ENCODE results near the gene SAT1.
"Not testable (repeated sequence)": the region's sequence is repeated elsewhere in the genome, so short reads cannot be mapped to it uniquely, and the experiment has no call there.

Gene SAT1

GRCh38 chrX:23764188-23764984 is 18.6 kb upstream of the SAT1 start:
- Histone ChIP-seq H3K9me3 (ENCODE audit: low read length) (no peaks in the 10 kb centered on the region), H3K27me3 (ENCODE audit: insufficient read depth, low read length) (no peaks in the 10 kb centered on the region), H3K36me3 (ENCODE audit: insufficient read depth, low read length) (no peaks in the 10 kb centered on the region), H3K4me3 (ENCODE audit: low read length) (no peak overlapping the region), H2AFZ (ENCODE audit: low read depth, low read length) (no peak overlapping the region), H3K4me1 (ENCODE audit: insufficient read depth, low read length) (no peaks in the 10 kb centered on the region)

- Histone ChIP-seq H2AFZ (ENCODE audit: low read depth, low read length) (no peak overlapping the region), H3K4me3 (ENCODE audit: low read length) (no peak overlapping the region), H3K36me3 (ENCODE audit: insufficient read depth, low read length) (no peaks in the 10 kb centered on the region), H3K9me3 (ENCODE audit: low read length) (no peaks in the 10 kb centered on the region), H3K27me3 (ENCODE audit: insufficient read depth, low read length) (no peaks in the 10 kb centered on the region), H3K4me1 (ENCODE audit: insufficient read depth, low read length) (no peaks in the 10 kb centered on the region)
Measured at GRCh38 chrX:23765449-23765848, 17.5 kb upstream of the SAT1 start.

GRCh38 chrX:23765868-23766267 is 17.1 kb upstream of the SAT1 start:
- no peak overlapping the region for H3K4me3 ChIP-seq (ENCODE audit: low read length)
- no peaks in the 10 kb centered on the region for H3K4me1 ChIP-seq (ENCODE audit: insufficient read depth, low read length)
- H3K9me3 ChIP-seq (ENCODE audit: low read length) = no peaks in the 10 kb centered on the region
- H3K27me3 ChIP-seq (ENCODE audit: insufficient read depth, low read length) = no peaks in the 10 kb centered on the region
- no peaks in the 10 kb centered on the region for H3K36me3 ChIP-seq (ENCODE audit: insufficient read depth, low read length)
- H2AFZ ChIP-seq (ENCODE audit: low read depth, low read length) = no peak overlapping the region

GRCh38 chrX:23766650-23767551 is 16.1 kb upstream of the SAT1 start:
- Histone ChIP-seq H3K27me3 (ENCODE audit: insufficient read depth, low read length) (no peaks in the 10 kb centered on the region), H3K4me1 (ENCODE audit: insufficient read depth, low read length) (no peaks in the 10 kb centered on the region), H3K36me3 (ENCODE audit: insufficient read depth, low read length) (no peaks in the 10 kb centered on the region), H2AFZ (ENCODE audit: low read depth, low read length) (no peak overlapping the region), H3K9me3 (ENCODE audit: low read length) (no peaks in the 10 kb centered on the region), H3K4me3 (ENCODE audit: low read length) (no peak overlapping the region)

- Histone ChIP-seq H3K4me3 (ENCODE audit: low read length) (no peak overlapping the region), H2AFZ (ENCODE audit: low read depth, low read length) (no peak overlapping the region), H3K4me1 (ENCODE audit: insufficient read depth, low read length) (no peaks in the 10 kb centered on the region), H3K36me3 (ENCODE audit: insufficient read depth, low read length) (no peaks in the 10 kb centered on the region), H3K9me3 (ENCODE audit: low read length) (no peaks in the 10 kb centered on the region), H3K27me3 (ENCODE audit: insufficient read depth, low read length) (no peaks in the 10 kb centered on the region)
Measured at GRCh38 chrX:23770142-23770541, 12.8 kb upstream of the SAT1 start.

GRCh38 chrX:23771086-23771485 is 11.9 kb upstream of the SAT1 start:
- H3K9me3 ChIP-seq (ENCODE audit: low read length); H2AFZ ChIP-seq (ENCODE audit: low read depth, low read length); H3K4me1 ChIP-seq (ENCODE audit: insufficient read depth, low read length); H3K27me3 ChIP-seq (ENCODE audit: insufficient read depth, low read length); H3K4me3 ChIP-seq (ENCODE audit: low read length); H3K36me3 ChIP-seq (ENCODE audit: insufficient read depth, low read length): not testable (repeated sequence)

- Histone ChIP-seq H2AFZ (ENCODE audit: low read depth, low read length) (no peak overlapping the region), H3K9me3 (ENCODE audit: low read length) (no peaks in the 10 kb centered on the region), H3K4me1 (ENCODE audit: insufficient read depth, low read length) (no peaks in the 10 kb centered on the region), H3K4me3 (ENCODE audit: low read length) (no peak overlapping the region), H3K36me3 (ENCODE audit: insufficient read depth, low read length) (no peaks in the 10 kb centered on the region), H3K27me3 (ENCODE audit: insufficient read depth, low read length) (no peaks in the 10 kb centered on the region)
Measured at GRCh38 chrX:23773601-23774175, 9.3 kb upstream of the SAT1 start.

GRCh38 chrX:23776363-23776762 is 6.6 kb upstream of the SAT1 start:
- H3K4me1 ChIP-seq (ENCODE audit: insufficient read depth, low read length) = no peaks in the 10 kb centered on the region
- no peak overlapping the region for H3K4me3 ChIP-seq (ENCODE audit: low read length)
- no peaks in the 10 kb centered on the region for H3K36me3 ChIP-seq (ENCODE audit: insufficient read depth, low read length)
- no peak overlapping the region for H2AFZ ChIP-seq (ENCODE audit: low read depth, low read length)
- H3K9me3 ChIP-seq (ENCODE audit: low read length) = no peaks in the 10 kb centered on the region
- no peaks in the 10 kb centered on the region for H3K27me3 ChIP-seq (ENCODE audit: insufficient read depth, low read length)

- Histone ChIP-seq H2AFZ (ENCODE audit: low read depth, low read length) (no peak overlapping the region), H3K36me3 (ENCODE audit: insufficient read depth, low read length) (no peaks in the 10 kb centered on the region), H3K4me3 (ENCODE audit: low read length) (no peak overlapping the region), H3K27me3 (ENCODE audit: insufficient read depth, low read length) (no peaks in the 10 kb centered on the region), H3K4me1 (ENCODE audit: insufficient read depth, low read length) (no peaks in the 10 kb centered on the region), H3K9me3 (ENCODE audit: low read length) (no peaks in the 10 kb centered on the region)
Measured at GRCh38 chrX:23779025-23779424, 3.9 kb upstream of the SAT1 start.

- H3K36me3 ChIP-seq (ENCODE audit: insufficient read depth, low read length) = no peaks in the 10 kb centered on the region
- H3K27me3 ChIP-seq (ENCODE audit: insufficient read depth, low read length) = no peaks in the 10 kb centered on the region
- H3K9me3 ChIP-seq (ENCODE audit: low read length) = no peaks in the 10 kb centered on the region
- H3K4me3 ChIP-seq (ENCODE audit: low read length) = peak overlapping the region; percentile 44
- peak overlapping the region; percentile 87 for H2AFZ ChIP-seq (ENCODE audit: low read depth, low read length)
- no peaks in the 10 kb centered on the region for H3K4me1 ChIP-seq (ENCODE audit: insufficient read depth, low read length)
Measured at GRCh38 chrX:23782455-23782854, 518 bp upstream of the SAT1 start.

GRCh38 chrX:23783589-23784469 is 856 bp downstream of the SAT1 start:
- H3K27me3 ChIP-seq (ENCODE audit: insufficient read depth, low read length) = no peaks in the 10 kb centered on the region
- no peaks in the 10 kb centered on the region for H3K36me3 ChIP-seq (ENCODE audit: insufficient read depth, low read length)
- H3K9me3 ChIP-seq (ENCODE audit: low read length) = no peaks in the 10 kb centered on the region
- no peaks in the 10 kb centered on the region for H3K4me1 ChIP-seq (ENCODE audit: insufficient read depth, low read length)
- H2AFZ ChIP-seq (ENCODE audit: low read depth, low read length) = peak overlapping the region; percentile 35
- peak overlapping the region; percentile 92 for H3K4me3 ChIP-seq (ENCODE audit: low read length)

GRCh38 chrX:23784470-23785331 is 1.7 kb downstream of the SAT1 start:
- H3K36me3 ChIP-seq (ENCODE audit: insufficient read depth, low read length) = no peaks in the 10 kb centered on the region
- no peak overlapping the region for H2AFZ ChIP-seq (ENCODE audit: low read depth, low read length)
- no peaks in the 10 kb centered on the region for H3K9me3 ChIP-seq (ENCODE audit: low read length)
- no peaks in the 10 kb centered on the region for H3K4me1 ChIP-seq (ENCODE audit: insufficient read depth, low read length)
- H3K27me3 ChIP-seq (ENCODE audit: insufficient read depth, low read length) = no peaks in the 10 kb centered on the region
- no peak overlapping the region for H3K4me3 ChIP-seq (ENCODE audit: low read length)
